Natural killer cell (primary cell): ENCODE measurements around the gene MYADML2. TPM values are rescaled to one million over a fixed set of nuclear protein-coding genes. Genes with fewer than 3 reads are reported as not detected.

Experiments
- ATAC-seq, 3 donors: fragments of 150-1000 bp in 2 of 3; fragments of 200-7000 bp in 1 of 3; cut with Tn5 transposase; 1 replicate in 1 of 3; 2 replicates in 2 of 3; pipeline ENCODE4 v1.10.0; 2021; ENCODE audit warnings: mild to moderate bottlenecking in 2 of 3, moderate library complexity in 2 of 3
- DNase-seq, 2 donors: peaks; one replicate each; pipeline versions ENCODE4 v3.0.0 to v3.0.0-alpha.2; 2013 to 2021; ENCODE audit warnings: mixed read lengths in 1 of 2
- H3K27ac ChIP-seq: one replicate; pipeline ENCODE4 v1.5.1; 2013; ENCODE audit warnings: mild to moderate bottlenecking, low read length
- H3K27me3 ChIP-seq: one replicate; pipeline ENCODE4 v1.6.1; 2013; ENCODE audit warnings: low read length; ENCODE audit not compliant: control insufficient read depth, insufficient read depth
- H3K36me3 ChIP-seq: one replicate; pipeline ENCODE4 v1.6.1; 2013; ENCODE audit warnings: low read length; ENCODE audit not compliant: control insufficient read depth, insufficient read depth
- H3K4me1 ChIP-seq: one replicate; pipeline ENCODE4 v1.6.1; 2013; ENCODE audit warnings: low read length; ENCODE audit not compliant: control insufficient read depth, insufficient read depth
- H3K4me3 ChIP-seq: one replicate; pipeline ENCODE4 v1.5.1; 2013; ENCODE audit warnings: low read length
- H3K9me3 ChIP-seq: one replicate; pipeline ENCODE4 v1.6.1; 2013; ENCODE audit warnings: low read length; ENCODE audit not compliant: control insufficient read depth, insufficient read depth
- H3K27ac Mint-ChIP-seq, 2 donors: one replicate each; pipeline ENCODE4 v1.8.0; 2022; ENCODE audit warnings: mild to moderate bottlenecking in 2 of 2, mixed read lengths in 2 of 2, moderate library complexity in 1 of 2
- H3K27me3 Mint-ChIP-seq, 2 donors: one replicate each; pipeline ENCODE4 v1.8.0; 2022; ENCODE audit warnings: low read depth in 2 of 2, mixed read lengths in 2 of 2
- H3K36me3 Mint-ChIP-seq: one replicate; pipeline ENCODE4 v1.8.0; 2022; ENCODE audit warnings: mixed read lengths
- H3K4me1 Mint-ChIP-seq, 2 donors: one replicate each; pipeline ENCODE4 v1.8.0; 2022; ENCODE audit warnings: mixed read lengths in 2 of 2
- H3K4me3 Mint-ChIP-seq: one replicate; pipeline ENCODE4 v1.8.0; 2022; ENCODE audit warnings: mild to moderate bottlenecking, moderate library complexity, mixed read lengths
- H3K9me3 Mint-ChIP-seq, 2 donors: one replicate each; pipeline ENCODE4 v1.8.0; 2022; ENCODE audit warnings: mixed read lengths in 2 of 2
- CTCF ChIP-seq: fragments of 200-600 bp; IDR thresholded peaks from one replicate; pipeline ENCODE4 v1.8.0; 2022; ENCODE audit warnings: antibody characterized with exemption
- WGBS: methylation state at CpG from one replicate; pipeline ENCODE4 v1.1.7; 2013; ENCODE audit warnings: missing lambda C conversion rate; ENCODE audit not compliant: insufficient coverage; 5-methylcytosine and 5-hydroxymethylcytosine counted together
- intact Hi-C: fragments of 100-400 bp; cut with micrococcal nuclease; formaldehyde crosslinking; loops from one replicate; pipeline ENCODE4 v1.14.2; 2022
- total RNA-seq, 4 donors: library from RNA; stranded (reverse); fragments of 120-200 nt in 1 of 4; gene quantifications; one replicate each; pipeline versions ENCODE4 v1.2.3 to v1.2.4, GENCODE V29; 2013 to 2022

MYADML2 gene
- total RNA-seq, 3 donors from 2014 or later (not counting 1 experiment from before 2014, with no cell fraction given): not detected

- 95% methylated on average over 26 of the region's 26 CpGs for WGBS
- Histone ChIP-seq H3K36me3 (peaks cover 25% of the 10 kb centered on the region), H3K27ac (no peak overlapping the region), H3K9me3 (no peaks in the 10 kb centered on the region), H3K4me3 (no peak overlapping the region), H3K4me1 (no peaks in the 10 kb centered on the region), H3K27me3 (no peaks in the 10 kb centered on the region)
- ATAC-seq: no peak
- DNase-seq: no peak
- peaks cover 6 to 18% of the 10 kb centered on the region in 2 donors for H3K4me1 Mint-ChIP-seq
- H3K9me3 Mint-ChIP-seq: no peaks in the 10 kb centered on the region
- H3K36me3 Mint-ChIP-seq: no peaks in the 10 kb centered on the region
- intact Hi-C loops: no loop called here
- H3K27ac Mint-ChIP-seq: peak overlapping the region in 1 of 2 donors; percentile 53
- no peak for TF ChIP-seq CTCF
- H3K27me3 Mint-ChIP-seq: no peaks in the 10 kb centered on the region
- H3K4me3 Mint-ChIP-seq: no peak overlapping the region
Measured at GRCh38 chr17:81986606-81987005, 39.6 kb upstream of the MYADML2 start.

- no peaks in the 10 kb centered on the region for H3K9me3 ChIP-seq
- intact Hi-C loops: no loop called here
- no peak for DNase-seq
- Mint-ChIP-seq H3K27me3 (no peaks in the 10 kb centered on the region), H3K27ac (no peak overlapping the region), H3K36me3 (no peaks in the 10 kb centered on the region), H3K4me3 (no peak overlapping the region), H3K9me3 (no peaks in the 10 kb centered on the region), H3K4me1 (peaks cover 0 to 23% of the 10 kb centered on the region in 2 donors)
- no peak for TF ChIP-seq CTCF
- no peaks in the 10 kb centered on the region for H3K27me3 ChIP-seq
- no peak overlapping the region for H3K27ac ChIP-seq
- no peak overlapping the region for H3K4me3 ChIP-seq
- peaks cover 25% of the 10 kb centered on the region for H3K36me3 ChIP-seq
- peaks cover 10% of the 10 kb centered on the region for H3K4me1 ChIP-seq
- WGBS: 93% methylated on average over 20 of the region's 21 CpGs
- peak in 1 of 3 donors; percentile 41 for ATAC-seq
Measured at GRCh38 chr17:81984773-81985410, 37.9 kb upstream of the MYADML2 start.

- Mint-ChIP-seq H3K36me3 (no peaks in the 10 kb centered on the region), H3K4me3 (no peak overlapping the region), H3K27ac (no peak overlapping the region), H3K4me1 (peaks cover 5 to 31% of the 10 kb centered on the region in 2 donors), H3K9me3 (no peaks in the 10 kb centered on the region), H3K27me3 (no peaks in the 10 kb centered on the region)
- no peak overlapping the region for H3K27ac ChIP-seq
- H3K9me3 ChIP-seq: no peaks in the 10 kb centered on the region
- H3K36me3 ChIP-seq: peaks cover 25% of the 10 kb centered on the region
- no peak for TF ChIP-seq CTCF
- 96% methylated on average over 26 of the region's 26 CpGs for WGBS
- DNase-seq (no peak), ATAC-seq (no peak)
- no peak overlapping the region for H3K4me3 ChIP-seq
- H3K4me1 ChIP-seq: peaks cover 11% of the 10 kb centered on the region
- H3K27me3 ChIP-seq: no peaks in the 10 kb centered on the region
- intact Hi-C loops: no loop called here
Measured at GRCh38 chr17:81983639-81984373, 36.8 kb upstream of the MYADML2 start.
